ENCODE data around the gene SHISA8.

- no peak for TF ChIP-seq CTCF (IDR thresholded peaks at IDR 0.05)
- TF ChIP-seq ZNF281 (CRISPR knock-in tag; IDR thresholded peaks at IDR 0.05), result no peak
- TF ChIP-seq NR2C2 (CRISPR knock-in tag; IDR thresholded peaks at IDR 0.05), result no peak
- TF ChIP-seq E2F4 (CRISPR knock-in tag; IDR thresholded peaks at IDR 0.05; ENCODE audit: borderline replicate concordance, low read depth), result no peak
- no peak for TF ChIP-seq ATF2 (CRISPR knock-in tag; IDR thresholded peaks at IDR 0.05; ENCODE audit: borderline replicate concordance, low read depth)
- no peak for TF ChIP-seq CREM (CRISPR knock-in tag; IDR thresholded peaks at IDR 0.05)
- no peak for TF ChIP-seq ARID4B (CRISPR knock-in tag; IDR thresholded peaks at IDR 0.05; ENCODE audit: borderline replicate concordance)
- no peak for TF ChIP-seq SP1 (CRISPR knock-in tag; conservative IDR thresholded peaks at IDR 0.05)
Observed at GRCh38 chr22:41892721-41893120, 22.2 kb downstream of the SHISA8 start.

Measured in WTC11 (cell line).